IPS-18a (cell line): ENCODE results near the gene ZNF579.

Source experiments
- H3K27ac ChIP-seq: one replicate; pipeline ENCODE4 v1.5.1; 2013; ENCODE audit warnings: low read length
- H3K27me3 ChIP-seq: one replicate; pipeline ENCODE4 v1.6.1; 2013; ENCODE audit warnings: mild to moderate bottlenecking, low read length; ENCODE audit not compliant: control insufficient read depth, insufficient read depth
- H3K36me3 ChIP-seq: one replicate; pipeline ENCODE4 v1.6.1; 2013; ENCODE audit warnings: low read depth, low read length; ENCODE audit not compliant: control insufficient read depth
- H3K4me1 ChIP-seq: one replicate; pipeline ENCODE4 v1.6.1; 2013; ENCODE audit warnings: low read depth, low read length; ENCODE audit not compliant: control insufficient read depth
- H3K4me3 ChIP-seq: one replicate; pipeline ENCODE4 v1.5.1; 2013; ENCODE audit warnings: low read length
- H3K9ac ChIP-seq: one replicate; pipeline ENCODE4 v1.6.1; 2013; ENCODE audit warnings: mild to moderate bottlenecking, low read length, moderate library complexity
- H3K9me3 ChIP-seq: one replicate; pipeline ENCODE4 v1.6.1; 2013; ENCODE audit warnings: low read depth, low read length; ENCODE audit not compliant: control insufficient read depth

ZNF579 gene

GRCh38 chr19:55606817-55607216 is 26.2 kb upstream of the ZNF579 start:
- Histone ChIP-seq H3K27me3 (no peaks in the 10 kb centered on the region), H3K4me1 (peaks cover 9% of the 10 kb centered on the region), H3K4me3 (peak overlapping the region; percentile 73), H3K27ac (no peak overlapping the region), H3K9ac (no peak overlapping the region), H3K9me3 (no peaks in the 10 kb centered on the region), H3K36me3 (peaks cover 7% of the 10 kb centered on the region)

- no peak overlapping the region for H3K9ac ChIP-seq
- H3K36me3 ChIP-seq = peaks cover 7% of the 10 kb centered on the region
- H3K27ac ChIP-seq = no peak overlapping the region
Observed at GRCh38 chr19:55606471-55606787, 25.8 kb upstream of the ZNF579 start.

DNA sequence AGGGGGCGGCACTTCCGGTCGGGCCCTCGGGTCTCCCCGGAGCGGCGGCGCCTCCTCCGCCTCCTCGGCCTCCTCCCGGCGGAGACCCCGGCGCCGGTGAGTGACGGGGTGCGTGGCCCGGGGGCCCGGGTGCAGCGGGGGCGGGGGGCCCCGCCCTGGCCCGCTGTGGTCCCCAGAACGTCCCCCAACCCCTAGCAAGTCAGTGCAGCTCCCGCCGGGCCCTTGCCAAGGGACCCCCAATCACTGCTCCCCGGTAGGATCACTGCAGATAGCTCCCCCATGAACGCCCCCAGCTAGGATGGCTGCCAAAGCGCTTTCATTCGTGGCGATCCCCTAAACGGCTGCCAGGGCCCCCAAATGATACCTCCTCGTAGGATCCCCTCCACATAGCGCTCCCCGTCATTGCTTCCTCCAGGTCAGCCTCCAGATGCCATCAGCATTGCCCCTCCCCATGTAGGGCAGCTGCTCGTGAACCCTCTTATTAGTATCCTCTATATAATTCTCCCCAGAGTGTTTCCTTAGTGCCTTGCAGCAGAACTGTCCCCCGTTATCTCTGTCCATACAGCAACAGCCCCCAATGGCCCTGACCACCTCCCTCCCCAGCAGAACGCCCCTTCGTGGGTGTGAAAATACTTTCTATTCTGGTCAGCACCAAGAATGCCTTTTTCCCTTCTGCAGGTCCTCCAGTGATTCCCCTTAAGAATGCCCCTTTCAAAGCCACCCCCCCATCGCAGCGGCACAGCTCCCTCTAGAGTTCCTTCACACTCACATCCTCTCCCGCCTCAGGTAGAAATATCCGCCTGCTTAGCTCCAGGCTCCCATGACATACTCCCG is 25.2 kb upstream of the ZNF579 start, which contains the start of gene ZNF865:
ZNF865 (plus strand) TSS at position 11 of the 834 bp plus-strand sequence. CDS start 7,972 bp downstream, outside the sequence.
- H3K4me3 ChIP-seq = peak within 1 kb of the TSS; percentile 73
- peak within 1 kb of the TSS; percentile 92 for H3K27ac ChIP-seq
- peaks cover 9% of the 10 kb centered on the region for H3K4me1 ChIP-seq
- H3K9ac ChIP-seq = peak within 1 kb of the TSS; percentile 84
- H3K9me3 ChIP-seq = no peaks in the 10 kb centered on the region
- H3K27me3 ChIP-seq = no peaks in the 10 kb centered on the region
- peaks cover 7% of the 10 kb centered on the region for H3K36me3 ChIP-seq

More at GRCh38 chr19:55606471-55606787, 25.8 kb upstream of the ZNF579 start:
- Histone ChIP-seq H3K27me3 (no peaks in the 10 kb centered on the region), H3K4me1 (peaks cover 9% of the 10 kb centered on the region), H3K4me3 (peak overlapping the region; percentile 73), H3K9me3 (no peaks in the 10 kb centered on the region)

DNA sequence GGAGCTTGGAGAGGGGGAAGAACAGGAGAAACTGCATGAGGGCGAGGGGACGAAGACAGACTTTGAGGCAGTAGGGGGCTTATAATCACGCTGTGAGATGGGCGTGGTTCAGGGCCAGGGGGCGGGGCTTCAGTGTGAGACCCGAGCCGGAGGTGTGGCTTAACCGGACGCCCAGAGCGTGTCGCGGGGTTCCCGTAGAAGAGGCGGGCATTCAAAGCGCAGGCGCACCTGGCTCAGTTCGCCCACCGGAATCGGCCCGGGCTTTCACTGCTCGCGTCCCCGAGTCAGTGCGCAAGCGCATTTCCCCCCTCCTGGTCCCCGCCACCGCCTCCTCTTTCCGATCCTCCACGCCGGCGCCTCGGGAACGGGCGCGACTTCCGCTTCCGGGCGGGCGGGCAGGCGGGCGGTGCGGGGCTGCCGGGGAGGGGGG is 24.6 kb upstream of the ZNF579 start:
- Histone ChIP-seq H3K27me3 (no peaks in the 10 kb centered on the region), H3K9me3 (no peaks in the 10 kb centered on the region), H3K36me3 (peaks cover 7% of the 10 kb centered on the region), H3K4me3 (peak overlapping the region; percentile 73), H3K9ac (peak overlapping the region; percentile 74), H3K27ac (no peak overlapping the region), H3K4me1 (peaks cover 9% of the 10 kb centered on the region)

GRCh38 chr19:55603581-55604292 is 23.1 kb upstream of the ZNF579 start:
- H3K36me3 ChIP-seq = no peaks in the 10 kb centered on the region
- H3K4me3 ChIP-seq = no peak overlapping the region
- no peak overlapping the region for H3K9ac ChIP-seq
- no peaks in the 10 kb centered on the region for H3K27me3 ChIP-seq
- H3K27ac ChIP-seq = no peak overlapping the region
- peaks cover 9% of the 10 kb centered on the region for H3K4me1 ChIP-seq
- H3K9me3 ChIP-seq = no peaks in the 10 kb centered on the region

DNA sequence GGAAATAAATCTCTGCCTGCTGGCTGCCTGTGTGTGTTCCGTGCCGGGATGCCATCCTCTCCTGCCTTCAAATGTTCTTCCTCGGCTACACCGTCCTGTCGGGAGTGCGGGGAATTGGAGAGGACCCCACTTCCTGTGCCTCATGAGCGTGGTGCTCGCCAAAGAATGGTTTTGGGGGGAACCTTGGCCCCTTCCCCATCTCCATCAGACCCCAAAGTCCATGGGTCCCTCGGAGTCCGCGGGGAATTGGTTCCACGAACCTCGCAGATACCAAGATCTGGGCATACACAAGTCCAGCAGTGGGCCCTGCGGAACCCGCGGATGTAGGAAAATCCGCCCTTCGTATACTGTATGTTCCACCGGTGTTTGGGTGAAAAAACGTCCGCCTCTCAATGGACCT is 22.5 kb upstream of the ZNF579 start:
- Histone ChIP-seq H3K36me3 (no peaks in the 10 kb centered on the region), H3K27ac (no peak overlapping the region), H3K9me3 (no peaks in the 10 kb centered on the region), H3K4me3 (no peak overlapping the region), H3K9ac (no peak overlapping the region), H3K27me3 (no peaks in the 10 kb centered on the region), H3K4me1 (peaks cover 14% of the 10 kb centered on the region)

- H3K36me3 ChIP-seq = no peaks in the 10 kb centered on the region
- no peak overlapping the region for H3K4me3 ChIP-seq
- no peak overlapping the region for H3K9ac ChIP-seq
- H3K27me3 ChIP-seq = no peaks in the 10 kb centered on the region
- no peak overlapping the region for H3K27ac ChIP-seq
- no peaks in the 10 kb centered on the region for H3K9me3 ChIP-seq
- peaks cover 18% of the 10 kb centered on the region for H3K4me1 ChIP-seq
Observed at GRCh38 chr19:55602104-55603001, 21.7 kb upstream of the ZNF579 start.

GRCh38 chr19:55601084-55601483 is 20.4 kb upstream of the ZNF579 start:
- peak overlapping the region; percentile 71 for H3K4me3 ChIP-seq
- peaks cover 12% of the 10 kb centered on the region for H3K4me1 ChIP-seq
- H3K9ac ChIP-seq = peak overlapping the region; percentile 28
- no peaks in the 10 kb centered on the region for H3K9me3 ChIP-seq
- H3K27me3 ChIP-seq = no peaks in the 10 kb centered on the region
- no peak overlapping the region for H3K27ac ChIP-seq
- H3K36me3 ChIP-seq = peaks cover 4% of the 10 kb centered on the region

- H3K4me1 ChIP-seq = peaks cover 12% of the 10 kb centered on the region
- no peak overlapping the region for H3K27ac ChIP-seq
Observed at GRCh38 chr19:55600662-55601028, 20.0 kb upstream of the ZNF579 start.

DNA sequence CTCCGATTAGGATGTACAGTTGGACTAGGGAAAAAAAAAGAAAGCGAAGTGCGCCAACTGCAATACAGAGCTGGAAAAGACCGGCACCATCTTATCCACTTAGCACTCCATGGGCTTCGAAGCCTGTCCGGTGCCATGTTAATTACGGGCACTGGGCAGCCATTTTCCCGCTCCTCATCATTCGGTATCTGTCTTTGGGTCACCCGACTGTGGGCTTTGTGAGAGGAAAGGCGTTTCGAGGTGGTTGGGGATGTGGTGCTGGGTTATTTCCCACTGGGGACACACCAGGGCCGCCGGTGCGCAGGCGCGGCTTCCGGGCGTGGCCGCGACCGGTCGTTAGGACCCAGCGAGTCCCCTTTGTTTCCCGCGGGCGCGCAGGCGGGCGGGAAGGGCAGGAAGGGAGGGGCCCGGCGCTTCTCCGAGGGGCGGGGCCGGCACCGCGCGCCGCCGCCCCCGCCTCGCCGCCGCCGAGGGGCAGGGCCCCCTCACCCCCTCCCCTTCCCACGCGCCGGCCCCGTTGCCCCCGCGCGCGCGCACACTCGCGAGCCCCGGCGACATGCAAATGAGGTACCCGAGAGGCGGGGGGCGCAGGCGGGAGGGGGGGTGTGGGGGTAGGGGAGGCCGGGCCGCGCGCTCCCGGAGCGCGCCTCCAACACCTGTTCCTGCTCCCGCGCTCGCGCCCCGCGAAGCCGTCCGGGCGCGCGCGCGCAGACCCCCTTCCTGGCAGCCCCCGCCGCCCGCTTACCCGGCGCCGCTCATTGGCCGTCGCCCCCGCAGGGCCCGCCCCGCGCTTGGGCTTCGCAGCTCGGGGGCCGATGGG is 19.4 kb upstream of the ZNF579 start, which contains the start of gene ZNF524:
ZNF524 (plus strand) TSS at position 447 of the 820 bp plus-strand sequence. CDS start 1,825 bp downstream, outside the sequence.
- peaks cover 12% of the 10 kb centered on the region for H3K4me1 ChIP-seq
- H3K4me3 ChIP-seq = peak within 1 kb of the TSS; percentile 97
- H3K27me3 ChIP-seq = no peaks in the 10 kb centered on the region
- peak within 1 kb of the TSS; percentile 100 for H3K27ac ChIP-seq
- peak within 1 kb of the TSS; percentile 100 for H3K9ac ChIP-seq
- no peaks in the 10 kb centered on the region for H3K9me3 ChIP-seq
- peaks cover 13% of the 10 kb centered on the region for H3K36me3 ChIP-seq

More at GRCh38 chr19:55600662-55601028, 20.0 kb upstream of the ZNF579 start:
- peak overlapping the region; percentile 28 for H3K9ac ChIP-seq
- peak overlapping the region; percentile 71 for H3K4me3 ChIP-seq
- no peaks in the 10 kb centered on the region for H3K9me3 ChIP-seq
- H3K36me3 ChIP-seq = peaks cover 9% of the 10 kb centered on the region
- H3K27me3 ChIP-seq = no peaks in the 10 kb centered on the region
